ENCODE measurements around the gene MAN1C1. TPM values are rescaled to one million over a fixed set of nuclear protein-coding genes. Genes with fewer than 3 reads are reported as not detected.

The MAN1C1 gene
- total RNA-seq: 1 to 10 TPM; 3.7 to 4.4 TPM

- H3K27me3 Mint-ChIP-seq: peaks cover 17% of the 10 kb centered on the region
- H3K4me1 Mint-ChIP-seq (ENCODE audit: low read depth): peaks cover 55% of the 10 kb centered on the region
- H3K27ac Mint-ChIP-seq: peak within 1 kb of the TSS; percentile 53
- H3K4me3 Mint-ChIP-seq: peak within 1 kb of the TSS; percentile 63
- H3K36me3 Mint-ChIP-seq (ENCODE audit: low read depth): no peaks in the 10 kb centered on the region
- intact Hi-C loops (cut with micrococcal nuclease): no loop called here
- ATAC-seq: peak; percentile 73
- CTCF ChIA-PET: interaction anchor here (1.0 to 2.7 kb wide), 5 partner anchors 16 to 194 kb away, joined by 3 to 9 read pairs (median 3); no protein-coding TSS in a partner anchor
- H3K9me3 Mint-ChIP-seq: no peaks in the 10 kb centered on the region
- peak; percentile 76 for DNase-seq
- TF ChIP-seq CTCF (IDR thresholded peaks at IDR 0.05): peak; percentile 26
- POLR2A ChIA-PET: interaction anchor here (0.8 to 2.1 kb wide), 6 partner anchors 16 to 203 kb away, joined by 3 to 7 read pairs (median 4); no protein-coding TSS in a partner anchor
Observed at GRCh38 chr1:25616095-25616986, at the start of gene MAN1C1. TSS of gene MAN1C1 (plus strand) at chr1:25616791. CDS start at chr1:25617798, 1,007 bp downstream.

GRCh38 chr1:25567710-25568089 lies 48.9 kb upstream of the MAN1C1 start:
- intact Hi-C loops (cut with micrococcal nuclease): loop anchor here (10.0 kb wide), 1 partner anchor 563 kb away; no protein-coding TSS in a partner anchor
- Mint-ChIP-seq H3K36me3 (ENCODE audit: low read depth) (peaks cover 4% of the 10 kb centered on the region), H3K9me3 (no peaks in the 10 kb centered on the region), H3K4me1 (ENCODE audit: low read depth) (peaks cover 87% of the 10 kb centered on the region), H3K4me3 (no peak overlapping the region), H3K27me3 (no peaks in the 10 kb centered on the region), H3K27ac (peak overlapping the region; percentile 44)
- ChIA-PET POLR2A (interaction anchor here (1.2 to 5.9 kb wide), 2 partner anchors 12 to 18 kb away, joined by 4 to 43 read pairs; no protein-coding TSS in a partner anchor), CTCF (interaction anchor here (0.6 to 3.2 kb wide), 11 partner anchors 9 to 47 kb away, joined by 3 to 26 read pairs (median 5); no protein-coding TSS in a partner anchor)
- ATAC-seq (no peak), DNase-seq (no peak)
- TF ChIP-seq CTCF (IDR thresholded peaks at IDR 0.05): no peak

- ChIA-PET POLR2A (interaction anchor here (1.2 to 5.9 kb wide), 2 partner anchors 11 to 19 kb away, joined by 4 to 43 read pairs; no protein-coding TSS in a partner anchor), CTCF (interaction anchor here (0.6 to 1.9 kb wide), 6 partner anchors 12 to 47 kb away, joined by 3 to 9 read pairs (median 4); no protein-coding TSS in a partner anchor)
- no peak for TF ChIP-seq CTCF (IDR thresholded peaks at IDR 0.05)
- intact Hi-C loops (cut with micrococcal nuclease): loop anchor here (10.0 kb wide), 1 partner anchor 563 kb away; no protein-coding TSS in a partner anchor
- H3K27ac Mint-ChIP-seq: peak overlapping the region; percentile 64
- ATAC-seq (no peak), DNase-seq (no peak)
- H3K4me1 Mint-ChIP-seq (ENCODE audit: low read depth): peaks cover 87% of the 10 kb centered on the region
- H3K4me3 Mint-ChIP-seq: no peak overlapping the region
- H3K36me3 Mint-ChIP-seq (ENCODE audit: low read depth): peaks cover 4% of the 10 kb centered on the region
- no peaks in the 10 kb centered on the region for H3K27me3 Mint-ChIP-seq
- no peaks in the 10 kb centered on the region for H3K9me3 Mint-ChIP-seq
Observed at GRCh38 chr1:25568090-25568833, 48.3 kb upstream of the MAN1C1 start.

- TF ChIP-seq CTCF (IDR thresholded peaks at IDR 0.05): no peak
- peak; percentile 77 for DNase-seq
- CTCF ChIA-PET: interaction anchor here (1.0 to 1.6 kb wide), 5 partner anchors 11 to 137 kb away, joined by 3 to 6 read pairs (median 4); no protein-coding TSS in a partner anchor
- Mint-ChIP-seq H3K36me3 (ENCODE audit: low read depth) (peaks cover 4% of the 10 kb centered on the region), H3K9me3 (no peaks in the 10 kb centered on the region), H3K27me3 (no peaks in the 10 kb centered on the region), H3K4me3 (no peak overlapping the region), H3K27ac (peak overlapping the region; percentile 64), H3K4me1 (ENCODE audit: low read depth) (peaks cover 81% of the 10 kb centered on the region)
- intact Hi-C loops (cut with micrococcal nuclease): loop anchor here (10.0 kb wide), 1 partner anchor 564 kb away; no protein-coding TSS in a partner anchor
- POLR2A ChIA-PET: no interaction called here
- peak; percentile 61 for ATAC-seq
Observed at GRCh38 chr1:25568834-25569596, 47.6 kb upstream of the MAN1C1 start.
